ENCODE measurements around the gene BUB3.

BUB3 gene

DNA sequence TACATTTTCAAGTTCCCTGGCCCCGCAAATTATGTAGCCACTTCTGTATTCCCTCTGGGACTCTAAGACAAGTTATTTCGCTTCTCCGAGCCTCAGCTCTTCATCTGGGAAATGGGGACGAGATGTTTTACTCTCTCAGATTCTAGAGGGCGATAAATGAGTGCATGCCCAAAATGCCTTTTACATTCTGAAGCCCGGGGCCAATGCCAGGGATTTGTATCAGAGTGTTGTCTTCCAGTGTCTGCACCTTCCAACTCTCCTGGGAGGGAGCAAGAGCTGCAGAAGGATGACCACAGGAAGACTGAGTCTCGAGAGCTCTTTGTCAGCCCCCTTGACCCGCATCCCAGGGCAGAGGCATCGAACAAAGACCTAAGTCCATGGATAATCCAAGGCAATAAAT lies 39.9 kb downstream of the BUB3 start:
- Histone ChIP-seq H3K27me3 (ENCODE audit: control insufficient read depth in 1 of 2, insufficient read depth in 2 of 2, low read length in 2 of 2) (no peaks in the 10 kb centered on the region), H3K36me3 (ENCODE audit: insufficient read depth, low read length) (no peaks in the 10 kb centered on the region), H3K4me3 (ENCODE audit: low read depth in 1 of 2, low read length in 2 of 2) (no peak overlapping the region), H3K9ac (ENCODE audit: low read length) (no peak overlapping the region), H3K27ac (ENCODE audit: low read depth, low read length) (no peak overlapping the region), H3K4me1 (ENCODE audit: insufficient read depth, low read length) (no peaks in the 10 kb centered on the region), H3K9me3 (ENCODE audit: low read length) (no peaks in the 10 kb centered on the region)

- Histone ChIP-seq H3K4me1 (ENCODE audit: insufficient read depth, low read length) (no peaks in the 10 kb centered on the region), H3K27me3 (ENCODE audit: control insufficient read depth in 1 of 2, insufficient read depth in 2 of 2, low read length in 2 of 2) (no peaks in the 10 kb centered on the region), H3K9ac (ENCODE audit: low read length) (no peak overlapping the region), H3K27ac (ENCODE audit: low read depth, low read length) (no peak overlapping the region), H3K9me3 (ENCODE audit: low read length) (no peaks in the 10 kb centered on the region), H3K36me3 (ENCODE audit: insufficient read depth, low read length) (no peaks in the 10 kb centered on the region), H3K4me3 (ENCODE audit: low read depth in 1 of 2, low read length in 2 of 2) (no peak overlapping the region)
These were observed 46.3 kb downstream of the BUB3 start for GRCh38 chr10:123200531-123200930.

GRCh38 chr10:123202506-123202905 lies 48.3 kb downstream of the BUB3 start:
- no peaks in the 10 kb centered on the region for H3K9me3 ChIP-seq (ENCODE audit: low read length)
- H3K36me3 ChIP-seq (ENCODE audit: insufficient read depth, low read length), result no peaks in the 10 kb centered on the region
- no peak overlapping the region for H3K27ac ChIP-seq (ENCODE audit: low read depth, low read length)
- no peaks in the 10 kb centered on the region for H3K27me3 ChIP-seq (ENCODE audit: control insufficient read depth in 1 of 2, insufficient read depth in 2 of 2, low read length in 2 of 2)
- H3K4me3 ChIP-seq (ENCODE audit: low read depth in 1 of 2, low read length in 2 of 2), result no peak overlapping the region
- no peaks in the 10 kb centered on the region for H3K4me1 ChIP-seq (ENCODE audit: insufficient read depth, low read length)
- no peak overlapping the region for H3K9ac ChIP-seq (ENCODE audit: low read length)

DNA sequence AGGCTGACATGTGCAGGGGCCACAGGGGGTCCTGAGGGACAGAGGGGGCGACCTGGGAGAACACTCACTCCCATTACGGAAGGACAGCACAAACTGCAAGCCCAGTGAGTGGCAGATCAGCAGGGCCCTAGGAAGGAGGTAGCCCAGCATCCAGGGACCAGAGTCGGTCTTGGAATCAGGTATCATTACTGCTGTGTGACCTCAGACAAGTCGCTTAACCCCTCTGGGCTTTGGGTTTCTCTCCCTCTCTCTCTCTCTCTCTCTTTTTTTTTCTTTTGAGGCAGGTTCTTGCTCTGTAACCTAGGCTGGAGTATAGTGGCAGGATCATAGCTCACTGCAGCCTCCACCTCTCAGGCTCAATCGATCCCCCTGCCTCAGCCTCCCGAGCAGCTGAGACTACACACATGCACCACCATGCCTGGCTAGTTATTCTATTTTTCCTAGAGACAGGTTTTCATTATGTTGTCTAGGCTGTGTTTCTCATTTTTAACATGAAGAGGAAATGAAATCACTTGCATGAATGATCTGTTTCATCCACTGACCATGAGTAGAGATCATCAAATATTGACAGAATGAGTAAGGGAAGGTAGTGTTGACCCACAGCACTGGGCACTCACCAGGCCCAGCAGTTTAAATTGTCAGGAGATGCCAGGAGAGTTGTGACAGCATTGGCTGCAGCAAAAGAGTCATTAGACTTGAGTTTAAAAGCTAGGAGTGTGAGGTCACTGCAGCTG lies 49.4 kb downstream of the BUB3 start:
- Histone ChIP-seq H3K27me3 (ENCODE audit: control insufficient read depth in 1 of 2, insufficient read depth in 2 of 2, low read length in 2 of 2) (no peaks in the 10 kb centered on the region), H3K9ac (ENCODE audit: low read length) (no peak overlapping the region), H3K4me3 (ENCODE audit: low read depth in 1 of 2, low read length in 2 of 2) (no peak overlapping the region)

GRCh38 chr10:123204127-123204461 lies 49.9 kb downstream of the BUB3 start:
- H3K36me3 ChIP-seq (ENCODE audit: insufficient read depth, low read length), result no peaks in the 10 kb centered on the region
- H3K27ac ChIP-seq (ENCODE audit: low read depth, low read length), result no peak overlapping the region
- no peaks in the 10 kb centered on the region for H3K27me3 ChIP-seq (ENCODE audit: control insufficient read depth in 1 of 2, insufficient read depth in 2 of 2, low read length in 2 of 2)
- no peak overlapping the region for H3K4me3 ChIP-seq (ENCODE audit: low read depth in 1 of 2, low read length in 2 of 2)
- no peak overlapping the region for H3K9ac ChIP-seq (ENCODE audit: low read length)
- no peaks in the 10 kb centered on the region for H3K9me3 ChIP-seq (ENCODE audit: low read length)
- H3K4me1 ChIP-seq (ENCODE audit: insufficient read depth, low read length), result no peaks in the 10 kb centered on the region

More for the DNA sequence above, 49.4 kb downstream of the BUB3 start:
- Histone ChIP-seq H3K4me1 (ENCODE audit: insufficient read depth, low read length) (no peaks in the 10 kb centered on the region), H3K27ac (ENCODE audit: low read depth, low read length) (no peak overlapping the region), H3K9me3 (ENCODE audit: low read length) (no peaks in the 10 kb centered on the region), H3K36me3 (ENCODE audit: insufficient read depth, low read length) (no peaks in the 10 kb centered on the region)

DNA sequence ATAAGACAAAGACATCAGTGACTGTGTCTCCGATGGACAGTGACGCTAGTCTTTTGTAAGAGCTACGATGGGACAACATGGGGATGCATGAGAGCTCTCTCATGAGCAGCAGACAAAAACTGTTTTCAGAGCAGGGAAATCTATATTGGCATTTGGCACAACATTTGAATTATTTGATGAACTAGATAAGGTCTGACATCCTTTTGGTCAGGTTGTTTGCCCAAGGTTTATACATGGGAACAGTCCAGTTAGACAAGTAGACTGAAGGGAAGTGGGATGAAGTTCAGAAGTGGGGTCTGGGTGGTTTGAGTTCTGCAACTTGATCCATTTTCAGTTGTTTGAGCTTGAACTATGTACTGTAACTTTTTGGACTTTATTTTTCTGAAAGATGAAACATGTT lies 50.8 kb downstream of the BUB3 start:
- Histone ChIP-seq H3K9ac (ENCODE audit: low read length) (no peak overlapping the region), H3K27me3 (ENCODE audit: control insufficient read depth in 1 of 2, insufficient read depth in 2 of 2, low read length in 2 of 2) (no peaks in the 10 kb centered on the region), H3K4me1 (ENCODE audit: insufficient read depth, low read length) (no peaks in the 10 kb centered on the region), H3K4me3 (ENCODE audit: low read depth in 1 of 2, low read length in 2 of 2) (no peak overlapping the region), H3K36me3 (ENCODE audit: insufficient read depth, low read length) (no peaks in the 10 kb centered on the region), H3K9me3 (ENCODE audit: low read length) (no peaks in the 10 kb centered on the region), H3K27ac (ENCODE audit: low read depth, low read length) (no peak overlapping the region)

GRCh38 chr10:123212063-123212462 lies 57.9 kb downstream of the BUB3 start:
- H3K27me3 ChIP-seq (ENCODE audit: control insufficient read depth in 1 of 2, insufficient read depth in 2 of 2, low read length in 2 of 2), result no peaks in the 10 kb centered on the region
- no peak overlapping the region for H3K9ac ChIP-seq (ENCODE audit: low read length)
- H3K36me3 ChIP-seq (ENCODE audit: insufficient read depth, low read length), result no peaks in the 10 kb centered on the region
- H3K4me3 ChIP-seq (ENCODE audit: low read depth in 1 of 2, low read length in 2 of 2), result no peak overlapping the region
- no peaks in the 10 kb centered on the region for H3K4me1 ChIP-seq (ENCODE audit: insufficient read depth, low read length)
- no peaks in the 10 kb centered on the region for H3K9me3 ChIP-seq (ENCODE audit: low read length)
- H3K27ac ChIP-seq (ENCODE audit: low read depth, low read length), result no peak overlapping the region

DNA sequence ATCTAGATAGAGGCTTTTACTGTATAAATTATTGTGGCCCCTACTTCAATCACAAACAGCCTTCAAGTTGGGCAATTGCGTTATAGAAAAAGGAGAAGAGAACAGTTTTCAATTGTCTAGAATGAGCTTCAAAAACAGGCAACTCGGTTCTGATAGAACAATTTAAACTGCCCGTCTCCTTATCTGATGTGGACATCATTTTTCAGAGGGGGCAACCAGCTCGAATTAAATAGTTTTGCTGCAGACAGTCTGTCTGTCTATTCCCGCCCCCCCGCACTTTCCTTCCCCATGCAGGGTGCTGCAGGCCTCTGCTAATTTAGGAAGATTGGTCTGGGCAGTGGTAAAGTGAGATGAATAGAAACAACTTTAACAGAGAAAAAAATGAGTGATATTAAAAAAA lies 58.4 kb downstream of the BUB3 start:
- Histone ChIP-seq H3K27ac (ENCODE audit: low read depth, low read length) (no peak overlapping the region), H3K4me3 (ENCODE audit: low read depth in 1 of 2, low read length in 2 of 2) (no peak overlapping the region), H3K36me3 (ENCODE audit: insufficient read depth, low read length) (no peaks in the 10 kb centered on the region), H3K4me1 (ENCODE audit: insufficient read depth, low read length) (no peaks in the 10 kb centered on the region), H3K9ac (ENCODE audit: low read length) (no peak overlapping the region), H3K27me3 (ENCODE audit: control insufficient read depth in 1 of 2, insufficient read depth in 2 of 2, low read length in 2 of 2) (no peaks in the 10 kb centered on the region), H3K9me3 (ENCODE audit: low read length) (no peaks in the 10 kb centered on the region)

DNA sequence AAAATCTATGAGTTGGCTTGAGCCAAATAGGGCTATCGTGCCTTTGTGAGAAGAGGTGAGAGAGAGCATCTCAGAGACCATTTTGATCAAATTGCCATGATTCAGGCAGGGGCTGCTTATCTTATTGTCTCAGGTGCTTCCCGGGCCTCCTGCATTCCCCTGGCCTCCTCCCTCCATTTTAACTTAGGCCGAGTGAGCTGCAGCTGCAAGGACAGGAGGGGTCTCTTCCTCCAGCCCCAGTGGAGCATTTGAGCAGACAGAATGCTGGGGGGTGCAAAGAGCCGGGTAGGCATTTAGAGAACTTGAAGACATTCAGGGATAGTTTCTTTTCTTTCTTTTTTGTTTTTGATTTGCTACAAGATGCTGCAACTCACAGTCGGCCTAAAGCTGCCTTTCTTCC lies 59.0 kb downstream of the BUB3 start:
- H3K4me1 ChIP-seq (ENCODE audit: insufficient read depth, low read length), result no peaks in the 10 kb centered on the region

More for the DNA sequence above, 59.0 kb downstream of the BUB3 start:
- Histone ChIP-seq H3K36me3 (ENCODE audit: insufficient read depth, low read length) (no peaks in the 10 kb centered on the region), H3K27ac (ENCODE audit: low read depth, low read length) (no peak overlapping the region), H3K4me3 (ENCODE audit: low read depth in 1 of 2, low read length in 2 of 2) (no peak overlapping the region), H3K9ac (ENCODE audit: low read length) (no peak overlapping the region), H3K27me3 (ENCODE audit: control insufficient read depth in 1 of 2, insufficient read depth in 2 of 2, low read length in 2 of 2) (no peaks in the 10 kb centered on the region), H3K9me3 (ENCODE audit: low read length) (no peaks in the 10 kb centered on the region)

All from muscle layer of colon (tissue), 2 donors.